Stomach (tissue), 9 donors: Measurements from ENCODE around the gene FCRL1. TPM values are rescaled to one million over a fixed set of nuclear protein-coding genes. Genes with fewer than 3 reads are reported as not detected.

ENCODE experiments used
- DNase-seq, 2 donors: peaks; one replicate each; pipeline versions ENCODE4 v3.0.0 to v3.0.0-alpha.2; 2013 to 2019
- H3K27ac ChIP-seq, 5 donors: fragments of 200-600 bp in 4 of 5; sonication (generic) in 4 of 5; one replicate each; pipeline ENCODE4 v1.5.1; 2013 to 2019; ENCODE audit warnings: mild to moderate bottlenecking in 1 of 5, moderate library complexity in 1 of 5
- H3K27me3 ChIP-seq, 3 donors: fragments of 200-600 bp; sonication (generic); one replicate each; pipeline ENCODE4 v1.5.1; 2017 to 2019; ENCODE audit warnings: mixed run types in 1 of 3
- H3K36me3 ChIP-seq, 4 donors: fragments of 200-600 bp; sonication (generic); 1 replicate in 3 of 4; 2 replicates in 1 of 4; pipeline ENCODE4 v1.5.1; 2016 to 2019
- H3K4me1 ChIP-seq, 4 donors: fragments of 200-600 bp; sonication (generic); one replicate each; pipeline ENCODE4 v1.5.1; 2016 to 2019
- H3K4me3 ChIP-seq, 4 donors: fragments of 200-600 bp; sonication (generic) in 3 of 4; one replicate each; pipeline ENCODE4 v1.5.1; 2016 to 2019; ENCODE audit warnings: mild to moderate bottlenecking in 1 of 4
- H3K9me3 ChIP-seq, 4 donors: fragments of 200-600 bp; sonication (generic); one replicate each; pipeline ENCODE4 v1.5.1; 2016 to 2019
- EP300 ChIP-seq: sonication (generic); formaldehyde crosslinking; IDR thresholded peaks from one replicate; pipeline ENCODE4 v1.6.1; 2017; ENCODE audit warnings: antibody characterized with exemption
- POLR2A ChIP-seq, 4 donors: fragments of 450-650 bp; IDR thresholded peaks; one replicate each; pipeline ENCODE4 v1.6.1; 2016; ENCODE audit warnings: antibody characterized with exemption in 4 of 4, control low read depth in 2 of 4, mild to moderate bottlenecking in 1 of 4, moderate library complexity in 1 of 4
- POLR2AphosphoS5 ChIP-seq, 3 donors: sonication (generic); formaldehyde crosslinking; IDR thresholded peaks; one replicate each; pipeline ENCODE4 v1.6.1; 2016; ENCODE audit warnings: antibody characterized with exemption in 3 of 3
- WGBS, 5 donors: extraction: QIAGEN DNeasy Blood & Tissue Kit in 3 of 5; methylation state at CpG; one replicate each; pipeline versions ENCODE4 v1.1.5 to v1.1.7; 2013 to 2018; 5-methylcytosine and 5-hydroxymethylcytosine counted together
- intact Hi-C: fragments of 100-400 bp; cut with DNase I; formaldehyde crosslinking; loops from one replicate; pipeline ENCODE4 v1.15.1; 2023; ENCODE audit warnings: low total_unique reads
- polyA plus RNA-seq, 3 donors: library from polyadenylated mRNA; stranded (reverse); fragments of 200-250 nt; gene quantifications; one replicate each; pipeline ENCODE4 v1.2.3, GENCODE V29; 2013
- total RNA-seq, 5 donors: library from RNA; depleted of rRNA; stranded (reverse); fragments of >200 nt; gene quantifications; one replicate each; pipeline versions ENCODE4 v1.1.0 to v1.2.3, GENCODE V29; 2014 to 2016
- TF ChIP-seq, protein P1 (sequence below), 7 experiments: fragments of 450-650 bp in 4 of 7; fragments of 200-600 bp in 3 of 7; sonication (generic) in 3 of 7; IDR thresholded peaks; one replicate each; pipeline ENCODE4 v1.5.1; 2016 to 2019; ENCODE audit warnings: antibody characterized with exemption in 7 of 7, control low read depth in 2 of 7, mild to moderate bottlenecking in 1 of 7
- donor health status: healthy with polysubstance abuse.
- donor health status: Bipolar disorder and iron deficiency.
- donor health status: healthy.

FCRL1 gene
- total and polyA plus RNA-seq, 8 donors: 0.29 to 2.4 (median 0.48) TPM; not detected in 5

DNA sequence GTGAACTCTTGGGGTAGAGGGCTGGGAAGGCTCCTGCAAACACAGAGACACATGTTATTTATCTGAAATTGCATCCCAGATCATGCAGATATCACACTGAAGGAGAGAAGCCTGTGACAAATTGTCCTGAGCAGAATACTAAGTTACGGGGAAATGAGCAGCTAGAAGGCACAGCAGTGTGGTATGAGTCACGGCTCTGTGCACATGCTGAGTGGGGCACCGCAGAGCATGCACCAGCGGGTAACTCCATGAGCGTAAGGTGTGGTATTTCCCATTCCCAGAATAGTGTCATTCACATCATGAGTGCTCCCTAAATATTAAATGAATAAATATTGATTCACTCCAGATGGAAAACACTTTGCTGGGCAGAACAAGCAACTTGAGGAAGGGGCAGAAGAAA, 21.7 kb downstream of the FCRL1 start:
- H3K4me1 ChIP-seq: no peaks in the 10 kb centered on the region
- H3K4me3 ChIP-seq: no peak overlapping the region
- intact Hi-C loops: no loop called here
- no peak for DNase-seq
- WGBS, 5 donors: 83 to 91% (median 87%) methylated on average over 5 of the region's 5 CpGs
- no peaks in the 10 kb centered on the region for H3K36me3 ChIP-seq
- no peaks in the 10 kb centered on the region for H3K27me3 ChIP-seq
- H3K9me3 ChIP-seq: peaks cover 0 to 12% (median 4%) of the 10 kb centered on the region in 4 donors
- TF ChIP-seq, protein P1, sequence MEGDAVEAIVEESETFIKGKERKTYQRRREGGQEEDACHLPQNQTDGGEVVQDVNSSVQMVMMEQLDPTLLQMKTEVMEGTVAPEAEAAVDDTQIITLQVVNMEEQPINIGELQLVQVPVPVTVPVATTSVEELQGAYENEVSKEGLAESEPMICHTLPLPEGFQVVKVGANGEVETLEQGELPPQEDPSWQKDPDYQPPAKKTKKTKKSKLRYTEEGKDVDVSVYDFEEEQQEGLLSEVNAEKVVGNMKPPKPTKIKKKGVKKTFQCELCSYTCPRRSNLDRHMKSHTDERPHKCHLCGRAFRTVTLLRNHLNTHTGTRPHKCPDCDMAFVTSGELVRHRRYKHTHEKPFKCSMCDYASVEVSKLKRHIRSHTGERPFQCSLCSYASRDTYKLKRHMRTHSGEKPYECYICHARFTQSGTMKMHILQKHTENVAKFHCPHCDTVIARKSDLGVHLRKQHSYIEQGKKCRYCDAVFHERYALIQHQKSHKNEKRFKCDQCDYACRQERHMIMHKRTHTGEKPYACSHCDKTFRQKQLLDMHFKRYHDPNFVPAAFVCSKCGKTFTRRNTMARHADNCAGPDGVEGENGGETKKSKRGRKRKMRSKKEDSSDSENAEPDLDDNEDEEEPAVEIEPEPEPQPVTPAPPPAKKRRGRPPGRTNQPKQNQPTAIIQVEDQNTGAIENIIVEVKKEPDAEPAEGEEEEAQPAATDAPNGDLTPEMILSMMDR (IDR thresholded peaks at IDR 0.05): no peak
- TF ChIP-seq POLR2A (IDR thresholded peaks at IDR 0.05) (no peak), EP300 (no peak), POLR2AphosphoS5 (IDR thresholded peaks at IDR 0.05) (no peak)
- H3K27ac ChIP-seq: no peak overlapping the region

DNA sequence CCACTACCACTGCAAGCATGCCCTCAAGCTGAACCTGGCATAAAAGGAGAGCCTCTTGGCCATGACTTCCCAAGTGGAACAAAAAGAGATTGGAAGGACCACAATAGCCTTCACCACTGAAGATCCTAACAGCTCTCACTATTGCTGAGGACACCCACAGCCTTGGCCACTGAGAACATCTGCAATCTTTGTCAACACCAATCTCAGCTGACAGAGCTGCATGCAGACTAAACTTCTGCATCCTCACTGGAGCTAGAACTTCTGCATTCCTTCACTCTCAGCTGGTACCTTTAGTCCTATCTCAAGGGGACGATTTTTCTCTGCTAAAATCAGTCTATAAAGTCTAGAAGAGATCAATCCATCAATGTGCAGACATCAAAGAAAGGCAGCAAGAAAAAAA, 34.7 kb downstream of the FCRL1 start:
- intact Hi-C loops: no loop called here
- TF ChIP-seq, protein P1 (IDR thresholded peaks at IDR 0.05): no peak
- TF ChIP-seq EP300 (no peak), POLR2A (IDR thresholded peaks at IDR 0.05) (no peak), POLR2AphosphoS5 (IDR thresholded peaks at IDR 0.05) (no peak)
- WGBS, 5 donors: 9 to 27% (median 13%) methylated on average over 1 of the region's 1 CpG
- Histone ChIP-seq H3K4me1 (no peaks in the 10 kb centered on the region), H3K36me3 (no peaks in the 10 kb centered on the region), H3K9me3 (peaks cover 0 to 4% (median 0%) of the 10 kb centered on the region in 4 donors), H3K27ac (no peak overlapping the region), H3K27me3 (no peaks in the 10 kb centered on the region), H3K4me3 (no peak overlapping the region)
- DNase-seq: no peak

DNA sequence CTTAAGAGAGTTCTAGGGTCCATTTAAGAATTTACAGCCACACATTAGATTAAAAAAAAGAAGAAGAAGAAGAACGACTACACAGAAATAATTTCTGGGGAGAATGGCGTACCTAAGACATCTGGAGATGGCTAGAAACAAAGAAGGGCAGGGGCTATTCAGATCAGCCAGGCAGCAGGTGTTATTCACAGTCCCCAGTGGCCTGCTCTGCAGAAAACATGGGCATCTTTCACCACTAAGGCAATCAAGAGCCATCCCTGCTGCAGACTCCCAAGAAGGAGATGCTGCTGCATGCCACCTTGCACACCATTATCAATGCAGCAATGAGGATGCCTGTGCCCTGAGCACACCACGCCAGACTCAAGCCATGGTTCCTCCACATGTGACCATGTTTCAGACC, 35.1 kb downstream of the FCRL1 start:
- WGBS, 5 donors: 76 to 85% (median 79%) methylated on average over 3 of the region's 3 CpGs
- Histone ChIP-seq H3K9me3 (peaks cover 0 to 4% (median 0%) of the 10 kb centered on the region in 4 donors), H3K4me3 (no peak overlapping the region), H3K36me3 (no peaks in the 10 kb centered on the region), H3K27me3 (no peaks in the 10 kb centered on the region), H3K27ac (no peak overlapping the region), H3K4me1 (no peaks in the 10 kb centered on the region)
- intact Hi-C loops: no loop called here
- DNase-seq: no peak
- TF ChIP-seq POLR2A (IDR thresholded peaks at IDR 0.05): no peak
- no peak for TF ChIP-seq POLR2AphosphoS5 (IDR thresholded peaks at IDR 0.05)
- TF ChIP-seq EP300: no peak
- TF ChIP-seq, protein P1 (IDR thresholded peaks at IDR 0.05): no peak

DNA sequence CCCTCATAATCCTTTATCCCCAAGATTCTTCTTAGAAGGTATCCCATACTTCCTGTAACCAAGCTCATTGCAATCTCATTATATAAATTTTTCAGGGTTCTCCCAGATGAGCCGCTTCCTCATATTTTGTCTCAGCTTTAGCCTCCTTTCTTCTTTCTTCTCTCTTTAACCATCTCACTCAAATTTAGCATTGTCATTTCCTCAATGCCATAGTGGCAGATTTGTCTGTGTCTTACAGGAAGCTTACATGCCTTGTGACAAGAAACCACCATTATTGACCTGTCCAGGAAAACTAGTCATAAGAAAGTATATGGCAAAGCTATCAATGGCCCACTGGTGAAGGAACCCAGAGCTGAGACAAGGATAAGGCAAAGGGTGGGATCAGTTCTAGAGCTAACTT, 37.0 kb downstream of the FCRL1 start:
- Histone ChIP-seq H3K4me1 (no peaks in the 10 kb centered on the region), H3K4me3 (no peak overlapping the region), H3K9me3 (peaks cover 0 to 4% (median 0%) of the 10 kb centered on the region in 4 donors), H3K27ac (no peak overlapping the region), H3K36me3 (no peaks in the 10 kb centered on the region), H3K27me3 (no peaks in the 10 kb centered on the region)
- intact Hi-C loops: no loop called here
- no peak for TF ChIP-seq POLR2A (IDR thresholded peaks at IDR 0.05)
- no peak for TF ChIP-seq EP300
- TF ChIP-seq POLR2AphosphoS5 (IDR thresholded peaks at IDR 0.05): no peak
- TF ChIP-seq, protein P1 (IDR thresholded peaks at IDR 0.05): no peak
- 78 to 90% (median 84%) methylated on average over 1 of the region's 1 CpG for WGBS, 5 donors
- no peak for DNase-seq
